HepG2 (cell line): ENCODE data around the gene ZCCHC24. TPM values are rescaled to one million over a fixed set of nuclear protein-coding genes. Genes with fewer than 3 reads are reported as not detected.

Experiments
- ADNP ChIP-seq: sonication (generic); formaldehyde crosslinking; IDR thresholded peaks from 2 replicates; pipeline ENCODE4 v1.4.0; 2020; ENCODE audit warnings: missing genetic modification reagents
- ARID4A ChIP-seq: sonication (generic); formaldehyde crosslinking; IDR thresholded peaks from 2 replicates; pipeline ENCODE4 v1.5.0; 2020; ENCODE audit warnings: mild to moderate bottlenecking, missing genetic modification reagents, borderline replicate concordance
- DR1 ChIP-seq: sonication (generic); formaldehyde crosslinking; IDR thresholded peaks from 2 replicates; pipeline ENCODE4 v1.8.0; 2021; ENCODE audit warnings: mild to moderate bottlenecking, missing genetic modification reagents, inconsistent platforms
- ELF1 ChIP-seq: sonication (generic); formaldehyde crosslinking; IDR thresholded peaks from 2 replicates; pipeline ENCODE4 v1.4.0; 2020; ENCODE audit warnings: missing genetic modification reagents
- FOXA3 ChIP-seq: IDR thresholded peaks from 2 replicates; pipeline ENCODE4 v1.6.1; 2016; ENCODE audit warnings: missing genetic modification reagents, missing compliant biosample characterization
- HNF4A ChIP-seq: sonication (generic); formaldehyde crosslinking; IDR thresholded peaks from 2 replicates; pipeline ENCODE4 v1.4.0; 2020; ENCODE audit warnings: missing genetic modification reagents
- HNRNPH1 ChIP-seq: fragments of 200-400 bp; formaldehyde crosslinking; optimal IDR thresholded peaks from 2 replicates; pipeline ENCODE3; 2017; ENCODE audit warnings: mild to moderate bottlenecking, low read depth, low read length
- HOXA3 ChIP-seq: sonication (generic); formaldehyde crosslinking; IDR thresholded peaks from 2 replicates; pipeline ENCODE4 v1.5.0; 2020; ENCODE audit warnings: missing genetic modification reagents
- MED8 ChIP-seq: sonication (generic); formaldehyde crosslinking; IDR thresholded peaks from 2 replicates; pipeline ENCODE4 v1.8.1; 2023; ENCODE audit warnings: mild to moderate bottlenecking, missing genetic modification reagents; ENCODE audit not compliant: insufficient replicate concordance
- MXD3 ChIP-seq: IDR thresholded peaks from 2 replicates; pipeline ENCODE4 v1.6.1; 2016; ENCODE audit warnings: mild to moderate bottlenecking, missing biosample characterization, missing genetic modification reagents
- NFIB ChIP-seq: sonication (generic); formaldehyde crosslinking; IDR thresholded peaks from 2 replicates; pipeline ENCODE4 v1.9.0; 2021; ENCODE audit warnings: missing genetic modification reagents, mild to moderate bottlenecking, borderline replicate concordance
- NFIC ChIP-seq: IDR thresholded peaks from 2 replicates; pipeline ENCODE4 v1.6.1; 2012; ENCODE audit warnings: mild to moderate bottlenecking, low read length, inconsistent platforms
- NFYC ChIP-seq: IDR thresholded peaks from 2 replicates; pipeline ENCODE4 v1.6.1; 2016; ENCODE audit warnings: missing genetic modification reagents, missing compliant biosample characterization
- NR2C2 ChIP-seq: sonication (generic); formaldehyde crosslinking; IDR thresholded peaks from 2 replicates; pipeline ENCODE4 v1.4.0; 2020; ENCODE audit warnings: missing genetic modification reagents, mild to moderate bottlenecking, moderate library complexity, borderline replicate concordance
- NR3C1 ChIP-seq: sonication (generic); formaldehyde crosslinking; IDR thresholded peaks from 2 replicates; pipeline ENCODE4 v1.4.0; 2020; ENCODE audit warnings: missing genetic modification reagents
- RFX1 ChIP-seq: fragments of 450-650 bp; IDR thresholded peaks from 2 replicates; pipeline ENCODE4 v1.6.1; 2017
- ZBTB43 ChIP-seq: sonication (generic); formaldehyde crosslinking; conservative IDR thresholded peaks from 2 replicates; pipeline ENCODE4 v1.4.0; 2020; ENCODE audit warnings: missing genetic modification reagents
- ZFP62 ChIP-seq: sonication (generic); formaldehyde crosslinking; IDR thresholded peaks from 2 replicates; pipeline ENCODE4 v1.4.0; 2020; ENCODE audit warnings: missing genetic modification reagents
- ZNF580 ChIP-seq: IDR thresholded peaks from 2 replicates; pipeline ENCODE4 v1.6.1; 2016; ENCODE audit warnings: low read depth, borderline replicate concordance
- ZNF597 ChIP-seq: sonication (generic); formaldehyde crosslinking; IDR thresholded peaks from 2 replicates; pipeline ENCODE4 v1.5.0; 2020; ENCODE audit warnings: missing genetic modification reagents
- ZNF660 ChIP-seq: sonication (generic); formaldehyde crosslinking; IDR thresholded peaks from 2 replicates; pipeline ENCODE4 v1.5.1; 2020; ENCODE audit warnings: mild to moderate bottlenecking, low read depth, missing genetic modification reagents, borderline replicate concordance
- ZNF709 ChIP-seq: sonication (generic); formaldehyde crosslinking; IDR thresholded peaks from 2 replicates; pipeline ENCODE4 v1.5.0; 2020; ENCODE audit warnings: mild to moderate bottlenecking, missing genetic modification reagents
- ZXDC ChIP-seq: sonication (generic); formaldehyde crosslinking; IDR thresholded peaks from 2 replicates; pipeline ENCODE4 v1.5.0; 2020; ENCODE audit warnings: mild to moderate bottlenecking, missing genetic modification reagents
- polyA plus RNA-seq, 8 experiments: library from polyadenylated mRNA; depleted of rRNA in 3 of 8; stranded (reverse) in 7 of 8; unstranded in 1 of 8; fragments of >200 nt; fragmentation: Illumina TruSeq in 4 of 8; extraction: Trizol in 4 of 8; gene quantifications; 2 replicates each; pipeline versions ENCODE4 v1.2.1 to v1.2.3, GENCODE V29; 2011 to 2016; ENCODE audit warnings: low read depth in 4 of 8, missing spikeins in 1 of 8, mixed read lengths in 1 of 8; ENCODE audit not compliant: insufficient read depth in 1 of 8
- total RNA-seq, 5 experiments: library from RNA; depleted of rRNA; stranded (reverse); fragments of >200 nt; fragmentation: Illumina TruSeq; extraction: Trizol; gene quantifications; 2 replicates each; pipeline ENCODE4 v1.2.3, GENCODE V29; 2016; ENCODE audit warnings: low read depth in 1 of 5

The ZCCHC24 gene
- total and polyA plus RNA-seq, 2 of the 13 experiments (the other 11 are each of a cell fraction or from before 2014, with no cell fraction given) = 3.1 to 7.9 TPM

- no peak for TF ChIP-seq HNRNPH1
- no peak for TF ChIP-seq ZNF660 (CRISPR knock-in tag)
- no peak for TF ChIP-seq NFYC (CRISPR knock-in tag)
- no peak for TF ChIP-seq NR2C2 (CRISPR knock-in tag)
- no peak for TF ChIP-seq MED8 (CRISPR knock-in tag)
- no peak for TF ChIP-seq NFIB
- TF ChIP-seq ZNF580 (CRISPR knock-in tag) = peak; percentile 28; the same call in 1 of the 2 replicates
- no peak for TF ChIP-seq NFIC
- no peak for TF ChIP-seq MXD3 (CRISPR knock-in tag)
- peak; percentile 15; the same call in 1 of the 2 replicates for TF ChIP-seq ARID4A (CRISPR knock-in tag)
- no peak for TF ChIP-seq ZXDC (CRISPR knock-in tag)
- peak; percentile 75 for TF ChIP-seq ZBTB43 (CRISPR knock-in tag)
- TF ChIP-seq ZNF597 (CRISPR knock-in tag) = no peak
- TF ChIP-seq DR1 (CRISPR knock-in tag) = no peak
- TF ChIP-seq HOXA3 (CRISPR knock-in tag) = no peak
- TF ChIP-seq FOXA3 (CRISPR knock-in tag) = peak; percentile 45
- TF ChIP-seq ELF1 = no peak
- no peak for TF ChIP-seq ADNP (CRISPR knock-in tag)
- TF ChIP-seq NR3C1 (CRISPR knock-in tag) = no peak
- TF ChIP-seq RFX1 = no peak
- TF ChIP-seq ZNF709 (CRISPR knock-in tag) = no peak
- TF ChIP-seq ZFP62 = no peak
- TF ChIP-seq HNF4A (CRISPR knock-in tag) = peak; percentile 78
Measured at GRCh38 chr10:79358811-79359210, 86.6 kb downstream of the ZCCHC24 start (continued).
